GM12875 (cell line): ENCODE data around the gene PACS1.

ENCODE experiments used
- H3K4me3 ChIP-seq: one replicate; pipeline ENCODE4 v1.5.1; 2011; ENCODE audit warnings: low read depth, low read length, control low read depth
- CTCF ChIP-seq: IDR thresholded peaks from 2 replicates; pipeline ENCODE4 v1.5.1; 2011; ENCODE audit warnings: low read depth, mild to moderate bottlenecking, control low read depth, inconsistent platforms, low read length, moderate library complexity, borderline replicate concordance; ENCODE audit not compliant: insufficient read depth

The PACS1 gene

GRCh38 chr11:66035653-66036333 lies 34.3 kb upstream of the PACS1 start:
- no peak for TF ChIP-seq CTCF
- no peak overlapping the region for H3K4me3 ChIP-seq

GRCh38 chr11:66036334-66036710 lies 33.8 kb upstream of the PACS1 start:
- no peak overlapping the region for H3K4me3 ChIP-seq
- TF ChIP-seq CTCF, result no peak

DNA sequence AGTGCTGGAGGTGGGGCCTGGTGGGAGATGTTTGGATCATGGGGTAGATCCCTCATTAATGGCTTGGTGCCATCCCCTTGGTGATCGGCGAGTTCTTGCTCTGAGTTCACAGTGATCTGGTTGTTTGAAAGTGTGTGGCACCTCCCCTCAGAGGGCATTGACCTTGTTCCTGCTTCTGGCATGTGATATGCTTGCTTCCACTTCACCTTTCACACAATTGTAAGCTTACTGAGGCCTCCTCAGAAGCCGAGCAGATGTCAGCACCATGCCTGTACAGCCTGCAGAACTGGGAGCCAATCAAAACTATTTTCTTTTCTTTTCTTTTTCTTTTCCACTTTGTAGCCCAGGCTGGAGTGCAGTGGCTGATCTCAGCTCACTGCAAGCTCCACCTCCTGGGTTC lies 32.7 kb upstream of the PACS1 start:
- no peak overlapping the region for H3K4me3 ChIP-seq
- no peak for TF ChIP-seq CTCF

DNA sequence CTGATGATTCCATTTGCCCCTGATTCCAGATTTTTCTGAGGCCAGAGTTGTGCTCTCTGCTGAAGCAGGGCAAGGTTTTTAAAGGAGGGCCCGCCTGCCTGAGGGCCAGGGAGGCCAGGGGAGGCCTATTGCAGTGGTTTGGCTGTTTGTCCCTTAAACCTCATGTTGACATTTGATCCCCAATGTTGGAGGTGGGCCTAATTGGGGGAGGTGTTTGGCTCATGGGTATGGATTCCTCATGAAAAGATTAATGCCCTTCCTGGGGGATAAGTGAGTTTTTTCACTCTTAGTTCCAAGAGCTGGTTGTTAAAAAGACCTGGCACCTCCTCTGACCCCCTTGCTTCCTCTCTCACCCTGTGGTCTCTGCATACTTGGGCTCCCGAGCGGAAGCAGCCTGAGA lies 30.3 kb upstream of the PACS1 start:
- no peak overlapping the region for H3K4me3 ChIP-seq
- no peak for TF ChIP-seq CTCF

GRCh38 chr11:66042227-66042995 lies 27.7 kb upstream of the PACS1 start:
- TF ChIP-seq CTCF, result no peak

DNA sequence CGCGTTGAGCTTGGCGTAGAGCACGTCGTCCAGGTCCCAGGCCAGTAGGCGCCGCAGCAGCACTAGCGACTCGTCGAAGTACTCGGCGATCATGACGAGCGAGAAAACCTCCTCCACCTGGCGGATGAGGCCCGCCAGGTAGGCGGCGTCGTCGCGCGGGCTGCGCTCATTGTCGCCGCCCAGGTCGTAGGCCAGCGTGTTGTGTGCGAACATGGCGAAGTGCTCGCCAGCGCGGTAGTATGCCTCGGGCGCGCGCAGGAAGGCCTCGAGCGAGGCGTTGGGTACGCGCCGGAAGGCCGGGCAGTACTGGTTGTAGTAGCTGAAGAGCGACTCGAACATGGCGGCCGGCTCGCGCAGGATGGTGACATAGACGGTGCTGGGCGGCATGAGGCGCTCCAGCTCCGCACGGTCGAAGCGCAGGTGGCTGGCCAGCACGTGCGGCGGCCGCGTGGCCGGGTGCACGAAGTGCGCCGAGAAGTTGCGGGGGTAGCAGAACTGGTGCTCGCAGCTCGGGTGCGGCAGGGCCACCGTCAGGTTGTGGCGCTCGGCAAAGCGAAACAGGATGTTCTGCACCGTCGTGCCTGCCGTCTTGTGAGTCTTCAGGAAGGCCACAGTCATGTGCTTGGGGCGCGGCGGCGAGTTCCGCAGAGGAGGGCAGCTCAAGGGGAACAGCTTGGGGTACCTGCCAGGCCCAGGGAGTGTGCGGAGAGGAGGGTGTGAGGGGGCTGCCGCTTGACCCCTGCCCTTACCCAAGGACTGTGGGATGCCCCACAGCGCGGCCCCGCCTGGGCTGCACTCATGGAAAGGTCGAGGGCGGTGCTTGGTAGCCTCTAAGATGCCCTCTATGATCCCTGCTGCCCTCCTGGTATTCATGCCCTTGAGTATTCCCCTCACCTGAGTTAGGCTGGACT lies 26.8 kb upstream of the PACS1 start:
- TF ChIP-seq CTCF, result no peak
- no peak overlapping the region for H3K4me3 ChIP-seq

More at GRCh38 chr11:66042227-66042995, 27.7 kb upstream of the PACS1 start:
- no peak overlapping the region for H3K4me3 ChIP-seq

GRCh38 chr11:66044757-66045156 lies 25.3 kb upstream of the PACS1 start:
- peak overlapping the region; percentile 15 for H3K4me3 ChIP-seq
- no peak for TF ChIP-seq CTCF
